Measurements from ENCODE around the gene HSF2. TPM values are rescaled to one million over a fixed set of nuclear protein-coding genes. Genes with fewer than 3 reads are reported as not detected.

Gene HSF2
- total and polyA plus RNA-seq, 2 of the 13 experiments (the other 11 are each of a cell fraction or from before 2014, with no cell fraction given): 24.8 to 26.4 TPM

- TF ChIP-seq TBX3 (IDR thresholded peaks at IDR 0.05; ENCODE audit: borderline replicate concordance) (no peak), ZFP91 (CRISPR knock-in tag; IDR thresholded peaks at IDR 0.05; ENCODE audit: borderline replicate concordance) (peak; percentile 89; the same call in 1 of the 2 replicates), SNAPC2 (CRISPR knock-in tag; IDR thresholded peaks at IDR 0.05) (no peak), MIER3 (CRISPR knock-in tag; IDR thresholded peaks at IDR 0.05; ENCODE audit: borderline replicate concordance) (peak; percentile 75), DNMT3B (CRISPR knock-in tag; conservative IDR thresholded peaks at IDR 0.05) (no peak), DPF2 (CRISPR knock-in tag; IDR thresholded peaks at IDR 0.05; ENCODE audit: borderline replicate concordance, low read depth) (no peak), ATM (IDR thresholded peaks at IDR 0.05; ENCODE audit: borderline replicate concordance) (no peak), TCF7 (IDR thresholded peaks at IDR 0.05; ENCODE audit: low read depth) (no peak), MYC (CRISPR knock-in tag; IDR thresholded peaks at IDR 0.05; ENCODE audit: borderline replicate concordance) (peak; percentile 80), SMAD9 (CRISPR knock-in tag; IDR thresholded peaks at IDR 0.05) (no peak), MBNL3 (CRISPR knock-in tag; conservative IDR thresholded peaks at IDR 0.05) (no peak), HMG20B (CRISPR knock-in tag; conservative IDR thresholded peaks at IDR 0.05) (no peak), NONO (IDR thresholded peaks at IDR 0.05) (no peak), NONO (CRISPR knock-in tag; conservative IDR thresholded peaks at IDR 0.05) (no peak; the same call in 1 of the 2 replicates), JARID2 (CRISPR knock-in tag; IDR thresholded peaks at IDR 0.05; ENCODE audit: insufficient replicate concordance) (no peak), ZNF703 (CRISPR knock-in tag; IDR thresholded peaks at IDR 0.05; ENCODE audit: borderline replicate concordance) (no peak; the same call in 1 of the 2 replicates), POLR2A (IDR thresholded peaks at IDR 0.05; ENCODE audit: insufficient read depth in 1 of 2, low read depth in 2 of 2, low read length in 2 of 2) (peak; percentile 78 to 81), PAX8 (CRISPR knock-in tag; IDR thresholded peaks at IDR 0.05; ENCODE audit: borderline replicate concordance) (no peak; the same call in 1 of the 2 replicates), ZMYM3 (CRISPR knock-in tag; IDR thresholded peaks at IDR 0.05) (no peak), CHD4 (IDR thresholded peaks at IDR 0.05; ENCODE audit: borderline replicate concordance, low read length) (no peak), HHEX (CRISPR knock-in tag; IDR thresholded peaks at IDR 0.05) (no peak), RBAK (CRISPR knock-in tag; IDR thresholded peaks at IDR 0.05) (no peak), ZNF143 (CRISPR knock-in tag; IDR thresholded peaks at IDR 0.05) (no peak), ZNF788 (CRISPR knock-in tag; IDR thresholded peaks at IDR 0.05; ENCODE audit: borderline replicate concordance) (no peak; the same call in 1 of the 2 replicates), KDM5B (CRISPR knock-in tag; IDR thresholded peaks at IDR 0.05; ENCODE audit: borderline replicate concordance) (peak; percentile 98)
- TF ChIP-seq, protein P1, sequence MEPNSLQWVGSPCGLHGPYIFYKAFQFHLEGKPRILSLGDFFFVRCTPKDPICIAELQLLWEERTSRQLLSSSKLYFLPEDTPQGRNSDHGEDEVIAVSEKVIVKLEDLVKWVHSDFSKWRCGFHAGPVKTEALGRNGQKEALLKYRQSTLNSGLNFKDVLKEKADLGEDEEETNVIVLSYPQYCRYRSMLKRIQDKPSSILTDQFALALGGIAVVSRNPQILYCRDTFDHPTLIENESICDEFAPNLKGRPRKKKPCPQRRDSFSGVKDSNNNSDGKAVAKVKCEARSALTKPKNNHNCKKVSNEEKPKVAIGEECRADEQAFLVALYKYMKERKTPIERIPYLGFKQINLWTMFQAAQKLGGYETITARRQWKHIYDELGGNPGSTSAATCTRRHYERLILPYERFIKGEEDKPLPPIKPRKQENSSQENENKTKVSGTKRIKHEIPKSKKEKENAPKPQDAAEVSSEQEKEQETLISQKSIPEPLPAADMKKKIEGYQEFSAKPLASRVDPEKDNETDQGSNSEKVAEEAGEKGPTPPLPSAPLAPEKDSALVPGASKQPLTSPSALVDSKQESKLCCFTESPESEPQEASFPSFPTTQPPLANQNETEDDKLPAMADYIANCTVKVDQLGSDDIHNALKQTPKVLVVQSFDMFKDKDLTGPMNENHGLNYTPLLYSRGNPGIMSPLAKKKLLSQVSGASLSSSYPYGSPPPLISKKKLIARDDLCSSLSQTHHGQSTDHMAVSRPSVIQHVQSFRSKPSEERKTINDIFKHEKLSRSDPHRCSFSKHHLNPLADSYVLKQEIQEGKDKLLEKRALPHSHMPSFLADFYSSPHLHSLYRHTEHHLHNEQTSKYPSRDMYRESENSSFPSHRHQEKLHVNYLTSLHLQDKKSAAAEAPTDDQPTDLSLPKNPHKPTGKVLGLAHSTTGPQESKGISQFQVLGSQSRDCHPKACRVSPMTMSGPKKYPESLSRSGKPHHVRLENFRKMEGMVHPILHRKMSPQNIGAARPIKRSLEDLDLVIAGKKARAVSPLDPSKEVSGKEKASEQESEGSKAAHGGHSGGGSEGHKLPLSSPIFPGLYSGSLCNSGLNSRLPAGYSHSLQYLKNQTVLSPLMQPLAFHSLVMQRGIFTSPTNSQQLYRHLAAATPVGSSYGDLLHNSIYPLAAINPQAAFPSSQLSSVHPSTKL (CRISPR knock-in tag; IDR thresholded peaks at IDR 0.05): peak; percentile 64
- TF ChIP-seq, protein P2, sequence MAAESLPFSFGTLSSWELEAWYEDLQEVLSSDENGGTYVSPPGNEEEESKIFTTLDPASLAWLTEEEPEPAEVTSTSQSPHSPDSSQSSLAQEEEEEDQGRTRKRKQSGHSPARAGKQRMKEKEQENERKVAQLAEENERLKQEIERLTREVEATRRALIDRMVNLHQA (CRISPR knock-in tag; IDR thresholded peaks at IDR 0.05): no peak
Measured at GRCh38 chr6:122399348-122400120, at the start of gene HSF2 (continued).
